ENCODE data around the gene SLF2.

The SLF2 gene

DNA sequence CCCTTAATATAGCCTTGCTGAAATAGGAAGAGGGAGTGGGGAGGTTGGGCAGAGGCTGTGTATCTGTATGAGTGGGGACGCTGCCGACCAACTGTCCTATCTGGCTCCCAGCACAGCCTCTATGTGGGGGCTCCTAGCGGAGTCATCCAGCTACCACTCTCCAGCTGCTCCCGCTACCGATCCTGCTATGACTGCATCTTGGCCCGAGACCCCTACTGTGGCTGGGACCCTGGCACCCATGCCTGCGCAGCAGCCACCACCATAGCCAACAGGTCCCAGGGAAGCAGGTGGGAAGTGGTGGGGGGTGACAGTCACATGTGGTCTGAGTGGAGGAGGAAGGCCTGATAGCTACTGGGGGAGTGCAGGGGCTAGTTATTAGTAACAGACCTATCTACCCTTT lies 67.9 kb downstream of the SLF2 start:
- DNase-seq (ENCODE audit: low read depth) = no peak

- no peak for DNase-seq (ENCODE audit: low read depth)
Measured at GRCh38 chr10:100981178-100981772, 68.5 kb downstream of the SLF2 start.

GRCh38 chr10:100982916-100983830 lies 70.4 kb downstream of the SLF2 start:
- DNase-seq (ENCODE audit: low read depth) = no peak

- no peak for DNase-seq (ENCODE audit: low read depth)
Measured at GRCh38 chr10:100983868-100984671, 71.3 kb downstream of the SLF2 start.

GRCh38 chr10:100984672-100985177 lies 72.0 kb downstream of the SLF2 start:
- DNase-seq (ENCODE audit: low read depth) = no peak

- no peak for DNase-seq (ENCODE audit: low read depth)
Measured at GRCh38 chr10:100985336-100985735, 72.6 kb downstream of the SLF2 start.

DNA sequence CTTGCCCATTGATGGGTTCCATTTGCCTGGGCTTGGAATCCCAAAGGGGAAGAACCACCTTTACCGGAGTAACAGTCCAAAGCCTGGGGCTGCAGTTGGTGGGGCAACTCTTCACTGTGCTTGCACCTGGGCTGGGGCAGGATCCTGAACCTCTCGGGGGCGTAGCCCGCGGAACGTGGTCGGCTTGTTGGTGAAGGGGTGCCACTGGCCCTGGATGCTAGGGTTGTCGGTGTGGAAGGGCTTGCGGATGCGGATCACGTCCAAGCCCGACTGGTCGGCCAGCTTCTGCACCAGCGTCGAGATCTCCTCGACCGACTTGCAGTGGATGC lies 73.8 kb downstream of the SLF2 start:
- DNase-seq (ENCODE audit: low read depth) = no peak

DNA sequence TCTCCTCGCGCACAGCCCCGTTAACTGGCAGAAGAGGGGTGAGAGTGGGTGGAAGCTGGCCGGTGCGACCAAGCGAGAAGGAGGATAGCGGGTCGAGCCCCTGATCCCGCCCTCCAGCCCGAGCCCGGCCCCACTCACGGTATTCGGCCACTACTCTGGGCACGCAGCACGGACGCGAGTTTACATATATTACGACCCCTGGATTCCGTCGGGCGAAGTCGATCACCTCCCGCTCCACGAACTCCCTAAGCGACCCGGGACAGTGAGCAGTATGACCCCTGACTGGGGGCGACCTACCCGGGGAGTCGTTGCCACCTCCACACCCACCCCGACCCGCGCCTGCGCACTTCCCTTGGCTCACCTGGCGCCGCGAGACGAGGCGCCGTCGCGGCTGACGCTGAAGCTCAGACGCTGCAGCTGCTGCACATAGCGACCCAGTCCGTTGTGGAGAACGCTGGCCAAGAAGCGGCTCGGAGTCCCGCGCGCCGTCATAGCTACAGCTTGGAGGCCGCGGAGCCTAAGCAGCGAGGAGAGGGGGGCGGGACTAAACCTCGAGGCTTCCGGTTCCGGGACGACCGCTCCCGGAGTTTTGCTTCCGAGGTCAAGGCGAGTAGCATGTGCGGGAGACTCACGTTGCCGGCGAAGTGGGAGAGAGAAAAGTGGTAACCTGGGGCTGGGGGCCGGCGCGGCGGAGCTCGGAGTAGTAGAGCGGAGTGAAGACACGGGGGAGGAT lies 74.4 kb downstream of the SLF2 start, which contains the start of the genes MRPL43 and TWNK:
MRPL43 (minus strand) TSS at position 546 of the 733 bp plus-strand sequence; CDS start at position 492, 54 bp downstream.
TWNK (plus strand) TSS at position 592 of the 733 bp plus-strand sequence. CDS start 668 bp downstream, outside the sequence.
- peak; percentile 35 for DNase-seq (ENCODE audit: low read depth)

DNA sequence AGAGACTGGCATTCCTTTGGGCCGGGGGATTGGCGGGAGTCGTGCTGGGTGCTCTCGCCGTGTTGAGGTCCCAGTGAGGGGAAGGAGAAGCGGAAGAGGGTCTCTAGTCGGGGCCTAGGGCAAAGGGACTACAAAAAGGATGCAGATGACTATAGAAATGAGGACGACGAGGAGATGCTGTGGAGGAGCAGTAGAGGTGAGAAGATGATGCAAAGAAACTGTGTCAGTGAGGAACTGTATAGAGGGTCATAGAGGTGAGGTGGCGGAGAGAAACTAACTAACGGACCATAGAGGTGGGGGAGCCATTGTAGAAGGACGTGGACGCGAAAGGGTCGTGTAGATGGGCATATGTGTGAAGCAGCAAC lies 74.9 kb downstream of the SLF2 start:
- no peak for DNase-seq (ENCODE audit: low read depth)

DNA sequence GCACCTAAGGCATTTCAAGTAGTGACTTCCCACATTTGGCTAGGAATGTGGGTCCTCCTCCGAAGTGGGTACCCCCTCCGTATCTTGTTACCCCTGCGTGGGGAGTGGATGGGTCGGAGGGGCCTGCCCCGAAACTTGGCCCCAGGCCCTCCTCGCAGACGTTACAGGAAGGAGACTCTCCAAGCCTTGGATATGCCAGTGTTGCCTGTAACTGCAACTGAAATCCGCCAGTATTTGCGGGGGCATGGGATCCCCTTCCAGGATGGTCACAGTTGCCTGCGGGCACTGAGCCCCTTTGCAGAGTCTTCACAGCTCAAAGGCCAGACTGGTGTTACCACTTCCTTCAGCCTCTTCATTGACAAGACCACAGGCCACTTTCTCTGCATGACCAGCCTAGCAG lies 75.4 kb downstream of the SLF2 start:
- DNase-seq (ENCODE audit: low read depth) = no peak

DNA sequence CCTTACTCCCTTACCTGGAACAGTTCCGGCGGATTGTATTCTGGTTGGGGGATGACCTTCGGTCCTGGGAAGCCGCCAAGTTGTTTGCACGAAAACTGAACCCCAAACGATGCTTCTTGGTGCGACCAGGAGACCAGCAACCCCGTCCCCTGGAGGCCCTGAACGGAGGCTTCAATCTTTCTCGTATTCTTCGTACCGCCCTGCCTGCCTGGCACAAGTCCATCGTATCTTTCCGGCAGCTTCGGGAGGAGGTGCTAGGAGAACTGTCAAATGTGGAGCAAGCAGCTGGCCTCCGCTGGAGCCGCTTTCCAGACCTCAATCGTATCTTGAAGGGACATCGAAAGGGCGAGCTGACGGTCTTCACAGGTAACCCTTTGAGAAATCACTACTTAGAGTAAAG lies 76.3 kb downstream of the SLF2 start:
- no peak for DNase-seq (ENCODE audit: low read depth)

DNA sequence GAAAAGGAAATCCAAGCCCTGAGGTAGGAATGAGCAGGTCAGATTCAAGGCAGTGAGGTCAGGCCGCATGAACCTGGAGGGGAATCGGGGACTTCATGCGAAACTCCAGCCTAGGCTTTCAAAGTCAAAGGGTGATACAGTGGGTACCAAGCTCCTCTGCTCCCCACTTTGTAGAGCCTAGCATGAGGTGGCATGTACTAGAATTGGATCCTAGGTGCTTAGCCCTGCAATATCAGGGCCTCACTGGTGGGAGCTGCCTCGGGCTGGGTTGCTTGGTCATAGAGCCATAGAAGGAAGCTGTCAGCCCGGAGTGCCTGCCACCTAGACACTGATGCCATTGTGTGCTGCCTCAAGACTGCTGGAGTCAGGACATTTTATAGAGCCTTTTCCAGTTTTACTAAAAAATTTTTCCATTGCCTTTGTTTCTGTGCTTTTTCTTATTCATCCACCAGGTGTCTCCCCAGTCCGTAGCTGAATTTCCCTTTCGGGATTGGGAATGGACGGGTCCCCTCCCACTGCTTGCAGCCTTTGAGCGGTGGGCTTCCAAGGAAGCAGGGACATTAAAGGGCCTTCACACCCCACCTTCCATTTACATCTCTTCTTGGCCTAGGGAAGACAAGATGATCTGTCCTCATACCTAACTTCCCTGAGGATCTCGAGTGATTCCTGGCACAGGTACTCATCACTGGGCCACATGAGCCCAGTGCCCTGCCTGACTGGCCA lies 81.4 kb downstream of the SLF2 start:
- DNase-seq (ENCODE audit: low read depth) = no peak

DNA sequence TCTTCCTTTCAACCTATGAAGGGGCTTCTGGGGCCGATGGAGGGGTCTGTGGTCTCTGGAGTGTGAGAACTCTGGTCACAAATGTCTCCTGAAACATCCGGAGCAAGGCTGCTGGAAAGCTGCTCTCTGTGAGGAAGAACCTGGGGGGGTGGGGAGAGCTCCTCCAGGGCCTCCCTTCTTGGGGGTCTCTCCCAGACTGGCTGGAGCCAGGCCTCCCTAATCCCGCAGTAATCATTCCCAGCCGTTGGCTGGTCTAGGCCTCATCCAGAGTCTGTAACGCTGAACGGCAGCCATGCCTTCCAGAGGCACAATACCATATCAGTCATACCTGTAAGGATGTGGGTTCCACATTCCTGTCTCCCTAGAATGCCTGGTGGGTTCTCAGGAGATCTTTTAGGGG lies 82.4 kb downstream of the SLF2 start:
- no peak for DNase-seq (ENCODE audit: low read depth)

DNA sequence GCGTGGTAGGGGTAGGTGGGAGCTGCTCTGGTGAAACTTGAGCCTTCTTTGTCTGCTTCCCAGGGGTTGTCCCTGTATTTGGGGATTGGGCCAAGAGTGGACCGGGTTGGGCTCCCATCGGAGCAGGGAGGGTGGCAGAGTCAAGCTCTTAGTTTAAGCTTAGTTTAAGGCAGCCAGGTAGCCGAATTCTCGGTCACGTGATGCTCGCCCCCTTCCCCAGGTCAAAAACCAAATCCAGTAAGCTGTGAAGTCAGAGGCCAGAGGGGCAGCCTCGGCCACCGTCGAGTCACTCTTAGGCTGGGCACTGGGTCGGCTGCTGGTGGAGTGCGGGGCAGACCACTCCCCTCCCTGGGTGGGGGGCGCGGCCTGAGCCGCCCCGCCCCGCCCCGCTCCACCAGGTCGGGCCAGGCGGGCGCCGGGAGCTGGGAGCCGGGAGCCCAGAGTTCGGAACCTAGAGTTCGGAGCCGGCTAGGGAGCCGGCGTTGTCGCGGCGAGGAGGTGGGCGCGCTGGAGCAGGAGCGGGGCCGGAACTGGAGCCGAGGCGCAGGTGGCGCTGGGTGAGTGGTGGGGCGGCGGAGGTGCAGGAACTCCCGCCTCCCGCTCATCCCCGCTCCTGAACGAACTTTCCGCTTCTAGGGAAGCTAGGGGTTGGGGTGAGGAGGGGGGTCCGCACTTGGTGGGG lies 84.1 kb downstream of the SLF2 start:
- DNase-seq (ENCODE audit: low read depth) = no peak

DNA sequence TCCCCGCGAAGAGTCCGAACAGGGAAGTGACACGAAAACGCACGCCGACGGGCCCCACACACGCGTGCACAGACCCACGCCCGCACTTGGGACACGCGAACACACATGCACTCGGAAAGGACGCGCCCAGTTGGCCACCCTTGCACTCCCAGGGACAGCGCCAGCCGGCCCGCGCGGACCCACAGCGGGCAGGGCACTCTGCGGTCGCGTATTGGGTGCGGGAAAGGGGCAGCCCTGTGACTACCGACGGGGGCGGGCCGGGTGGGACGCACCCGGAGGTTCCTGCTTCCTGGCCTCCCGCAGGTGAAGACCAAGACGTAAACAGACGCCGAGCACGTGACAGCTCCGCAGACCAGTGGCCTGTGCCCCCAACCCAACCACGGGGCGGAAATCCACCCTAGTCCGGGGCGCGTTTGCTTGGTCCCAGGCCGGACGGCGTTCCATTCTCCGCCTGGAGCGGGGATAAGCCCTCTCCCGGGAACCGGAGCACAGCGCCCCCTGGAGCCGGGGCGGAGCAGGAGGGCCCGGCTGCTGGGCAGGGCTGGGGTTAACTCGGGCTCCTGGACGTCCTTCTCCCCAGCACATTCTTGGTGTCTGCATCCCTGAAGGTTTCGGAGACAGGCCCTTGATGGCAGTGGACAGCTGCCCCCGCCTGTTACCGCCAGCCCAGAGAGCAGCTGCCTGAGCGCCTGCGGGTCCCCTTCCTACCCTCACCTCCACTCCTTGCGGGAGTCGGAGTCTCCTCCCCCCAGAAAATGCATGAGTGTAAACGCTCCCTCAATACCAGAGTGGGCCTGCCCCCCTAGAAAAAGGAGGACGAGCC lies 84.8 kb downstream of the SLF2 start:
- peak; percentile 58 for DNase-seq (ENCODE audit: low read depth)

DNA sequence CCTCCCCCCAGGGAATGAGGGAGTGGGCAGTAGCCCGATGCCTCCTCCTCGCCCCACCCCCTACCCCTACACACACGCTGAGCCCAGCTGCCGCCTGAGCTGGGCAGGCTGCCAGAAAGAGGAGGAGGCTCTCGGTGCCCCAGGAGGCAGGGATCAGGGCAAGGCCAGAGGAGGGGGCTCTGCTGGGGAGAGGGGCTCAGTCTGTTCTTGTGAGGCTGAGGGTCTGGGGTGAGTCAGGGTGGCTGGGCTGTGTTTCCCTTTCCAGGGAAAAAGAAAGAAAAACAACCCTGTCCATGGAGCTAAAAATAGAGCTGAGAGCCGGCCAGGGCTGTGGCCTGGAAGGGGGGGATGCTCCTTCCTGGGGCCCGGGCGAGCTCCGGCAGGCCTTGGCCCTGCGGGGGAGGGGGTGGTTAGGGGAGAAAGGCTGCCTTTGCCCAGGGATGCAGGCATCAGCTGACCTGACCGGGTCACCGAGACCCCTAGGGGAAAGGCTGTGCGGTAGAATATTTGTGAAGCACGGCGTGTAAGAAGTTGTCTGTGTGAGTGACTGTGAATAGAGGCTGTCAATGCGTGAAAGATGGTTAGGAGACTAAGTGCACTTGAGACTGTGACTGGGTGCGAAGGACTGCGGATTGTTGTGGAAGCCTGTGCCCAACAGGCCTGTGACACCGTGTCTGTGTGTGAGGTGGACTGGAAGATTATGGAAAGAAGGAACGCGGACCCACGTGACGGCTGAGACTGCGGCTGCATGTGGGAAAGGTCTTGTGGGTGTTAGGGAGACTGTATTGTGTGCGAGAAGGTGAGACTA lies 85.6 kb downstream of the SLF2 start:
- peak; percentile 62 for DNase-seq (ENCODE audit: low read depth)

- DNase-seq (ENCODE audit: low read depth) = peak; percentile 48
Measured at GRCh38 chr10:100998991-100999741, 86.4 kb downstream of the SLF2 start.

GRCh38 chr10:100999742-101000126 lies 87.0 kb downstream of the SLF2 start, which contains the start of gene LZTS2:
Gene LZTS2, plus strand, starts transcription at chr10:100999808. Its CDS starts 2,731 bp downstream, at chr10:101002539.
- no peak for DNase-seq (ENCODE audit: low read depth)
